ENCODE data around the gene PRR5.

DNA sequence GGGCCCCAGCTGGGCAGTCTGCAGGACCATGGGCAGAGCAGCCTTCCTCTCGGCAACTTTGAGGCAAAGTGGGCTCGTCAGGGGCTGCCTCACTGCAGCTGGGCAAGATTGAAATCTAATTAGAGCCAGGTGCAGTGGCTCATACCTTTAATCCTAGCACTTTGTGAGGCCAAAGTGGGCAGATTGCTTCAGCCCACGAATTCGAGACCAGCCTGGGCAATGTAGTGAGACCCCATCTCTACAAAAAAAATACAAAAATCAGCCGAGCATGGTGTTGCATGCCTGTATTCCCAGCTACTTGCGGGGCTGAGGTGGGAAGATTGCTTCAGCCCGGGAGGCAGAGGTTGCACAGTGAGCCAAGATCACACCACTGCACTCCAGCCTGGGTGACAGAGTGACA is 84.6 kb downstream of the PRR5 start:
- no peak for TF ChIP-seq POLR2A (IDR thresholded peaks at IDR 0.05; ENCODE audit: extremely low read depth, insufficient read length)
- TF ChIP-seq, protein P1, sequence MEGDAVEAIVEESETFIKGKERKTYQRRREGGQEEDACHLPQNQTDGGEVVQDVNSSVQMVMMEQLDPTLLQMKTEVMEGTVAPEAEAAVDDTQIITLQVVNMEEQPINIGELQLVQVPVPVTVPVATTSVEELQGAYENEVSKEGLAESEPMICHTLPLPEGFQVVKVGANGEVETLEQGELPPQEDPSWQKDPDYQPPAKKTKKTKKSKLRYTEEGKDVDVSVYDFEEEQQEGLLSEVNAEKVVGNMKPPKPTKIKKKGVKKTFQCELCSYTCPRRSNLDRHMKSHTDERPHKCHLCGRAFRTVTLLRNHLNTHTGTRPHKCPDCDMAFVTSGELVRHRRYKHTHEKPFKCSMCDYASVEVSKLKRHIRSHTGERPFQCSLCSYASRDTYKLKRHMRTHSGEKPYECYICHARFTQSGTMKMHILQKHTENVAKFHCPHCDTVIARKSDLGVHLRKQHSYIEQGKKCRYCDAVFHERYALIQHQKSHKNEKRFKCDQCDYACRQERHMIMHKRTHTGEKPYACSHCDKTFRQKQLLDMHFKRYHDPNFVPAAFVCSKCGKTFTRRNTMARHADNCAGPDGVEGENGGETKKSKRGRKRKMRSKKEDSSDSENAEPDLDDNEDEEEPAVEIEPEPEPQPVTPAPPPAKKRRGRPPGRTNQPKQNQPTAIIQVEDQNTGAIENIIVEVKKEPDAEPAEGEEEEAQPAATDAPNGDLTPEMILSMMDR (IDR thresholded peaks at IDR 0.05; ENCODE audit: low read depth, low read length), result no peak
